GM12878 (cell line): Measurements from ENCODE around the gene PPP1R37. TPM values are rescaled to one million over a fixed set of nuclear protein-coding genes. Genes with fewer than 3 reads are reported as not detected.

Experiments used
- ASH2L ChIP-seq: fragments of 300-600, 200-600 bp; sonication (generic); IDR thresholded peaks from 2 replicates; pipeline ENCODE4 v1.6.1; 2017; ENCODE audit warnings: low read depth, mild to moderate bottlenecking, borderline replicate concordance
- BHLHE40 ChIP-seq, 2 experiments: fragments of 450-650 bp in 1 of 2; IDR thresholded peaks; 2 replicates each; pipeline ENCODE4 v1.6.1; 2011 to 2017; ENCODE audit warnings: low read depth in 2 of 2, borderline replicate concordance in 1 of 2, improper control_type of control experiment in 1 of 2, low read length in 1 of 2, mild to moderate bottlenecking in 1 of 2
- BMI1 ChIP-seq: fragments of 450-650 bp; IDR thresholded peaks from 2 replicates; pipeline ENCODE4 v1.6.1; 2016; ENCODE audit warnings: mild to moderate bottlenecking, moderate library complexity, borderline replicate concordance
- CBX5 ChIP-seq: sonication (generic); IDR thresholded peaks from 2 replicates; pipeline ENCODE4 v1.6.1; 2016; ENCODE audit warnings: low read depth, moderate library complexity, mild to moderate bottlenecking, inconsistent platforms
- CREB1 ChIP-seq: IDR thresholded peaks from 2 replicates; pipeline ENCODE4 v1.6.1; 2012; ENCODE audit warnings: low read depth, mild to moderate bottlenecking, inconsistent platforms
- IKZF1 ChIP-seq: fragments of 450-650 bp; conservative IDR thresholded peaks from 2 replicates; pipeline ENCODE4 v1.6.1; 2017; ENCODE audit warnings: antibody characterized with exemption, mild to moderate bottlenecking
- MYB ChIP-seq: fragments of 150-350 bp; IDR thresholded peaks from 2 replicates; pipeline ENCODE4 v1.6.1; 2014; ENCODE audit warnings: mild to moderate bottlenecking, low read depth, low read length, borderline replicate concordance
- NFIC ChIP-seq: IDR thresholded peaks from 2 replicates; pipeline ENCODE4 v1.6.1; 2012; ENCODE audit warnings: low read depth, mild to moderate bottlenecking, inconsistent platforms, low read length, moderate library complexity
- PAX5 ChIP-seq: IDR thresholded peaks from 2 replicates; pipeline ENCODE4 v1.6.1; 2011; ENCODE audit warnings: low read depth, low read length, borderline replicate concordance
- POU2F2 ChIP-seq: IDR thresholded peaks from 3 replicates; pipeline ENCODE4 v1.6.1; 2011; ENCODE audit warnings: low read depth, mild to moderate bottlenecking, low read length, borderline replicate concordance
- SMC3 ChIP-seq: IDR thresholded peaks from 2 replicates; pipeline ENCODE4 v1.6.1; 2011; ENCODE audit warnings: low read length, improper control_type of control experiment, borderline replicate concordance
- SP1 ChIP-seq: IDR thresholded peaks from one replicate; pipeline ENCODE4 v1.6.1; 2011; ENCODE audit warnings: low read depth, low read length
- STAT1 ChIP-seq: fragments of 450-650 bp; conservative IDR thresholded peaks from 2 replicates; pipeline ENCODE4 v1.6.1; 2014; ENCODE audit warnings: antibody characterized with exemption, mild to moderate bottlenecking
- TCF7 ChIP-seq: IDR thresholded peaks from 2 replicates; pipeline ENCODE4 v1.6.1; 2014; ENCODE audit warnings: antibody characterized with exemption, borderline replicate concordance
- ZBED1 ChIP-seq: IDR thresholded peaks from 2 replicates; pipeline ENCODE4 v1.6.1; 2016; ENCODE audit warnings: borderline replicate concordance
- ZBTB4 ChIP-seq: fragments of 450-650 bp; formaldehyde crosslinking; IDR thresholded peaks from 2 replicates; pipeline ENCODE4 v1.4.0; 2022; ENCODE audit warnings: mild to moderate bottlenecking, moderate library complexity
- polyA plus RNA-seq, 11 experiments: library from polyadenylated mRNA; depleted of rRNA in 4 of 11; unstranded in 6 of 11; stranded (reverse) in 5 of 11; fragments of >200 nt; fragmentation: Nextera tagmentation in 4 of 11; fragmentation: Illumina TruSeq in 1 of 11; extraction: Ambion mirVana in 4 of 11; extraction: Trizol in 1 of 11; gene quantifications; 1 replicate in 1 of 11; 2 replicates in 10 of 11; pipeline versions ENCODE4 v1.2.1 to v1.2.3, GENCODE V29; 2011 to 2016; ENCODE audit warnings: inconsistent platforms in 2 of 11, missing spikeins in 2 of 11, low read depth in 1 of 11
- total RNA-seq, 4 experiments: library from RNA; depleted of rRNA in 3 of 4; stranded (reverse); fragments of >200 nt in 3 of 4; fragmentation: Illumina TruSeq in 1 of 4; extraction: Trizol in 1 of 4; gene quantifications; 2 replicates each; pipeline versions ENCODE4 v1.2.1 to v1.2.3, GENCODE V29; 2013 to 2021
- TF ChIP-seq, protein P1 (sequence below): fragments of 450-650 bp; IDR thresholded peaks from 2 replicates; pipeline ENCODE4 v1.6.1; 2014; ENCODE audit warnings: mild to moderate bottlenecking
- TF ChIP-seq, protein P2 (sequence below): fragments of 450-650 bp; IDR thresholded peaks from 2 replicates; pipeline ENCODE4 v1.6.1; 2016; ENCODE audit warnings: mild to moderate bottlenecking, moderate library complexity, borderline replicate concordance
- TF ChIP-seq, protein P3 (sequence below): fragments of 450-650 bp; conservative IDR thresholded peaks from 2 replicates; pipeline ENCODE4 v1.6.1; 2017; ENCODE audit warnings: mild to moderate bottlenecking, moderate library complexity

Gene PPP1R37
- total and polyA plus RNA-seq, 10 of the 15 experiments (the other 5 are each of a cell fraction or from before 2014, with no cell fraction given): 0.09 to 21.3 (median 5.1) TPM; not detected in 1

DNA sequence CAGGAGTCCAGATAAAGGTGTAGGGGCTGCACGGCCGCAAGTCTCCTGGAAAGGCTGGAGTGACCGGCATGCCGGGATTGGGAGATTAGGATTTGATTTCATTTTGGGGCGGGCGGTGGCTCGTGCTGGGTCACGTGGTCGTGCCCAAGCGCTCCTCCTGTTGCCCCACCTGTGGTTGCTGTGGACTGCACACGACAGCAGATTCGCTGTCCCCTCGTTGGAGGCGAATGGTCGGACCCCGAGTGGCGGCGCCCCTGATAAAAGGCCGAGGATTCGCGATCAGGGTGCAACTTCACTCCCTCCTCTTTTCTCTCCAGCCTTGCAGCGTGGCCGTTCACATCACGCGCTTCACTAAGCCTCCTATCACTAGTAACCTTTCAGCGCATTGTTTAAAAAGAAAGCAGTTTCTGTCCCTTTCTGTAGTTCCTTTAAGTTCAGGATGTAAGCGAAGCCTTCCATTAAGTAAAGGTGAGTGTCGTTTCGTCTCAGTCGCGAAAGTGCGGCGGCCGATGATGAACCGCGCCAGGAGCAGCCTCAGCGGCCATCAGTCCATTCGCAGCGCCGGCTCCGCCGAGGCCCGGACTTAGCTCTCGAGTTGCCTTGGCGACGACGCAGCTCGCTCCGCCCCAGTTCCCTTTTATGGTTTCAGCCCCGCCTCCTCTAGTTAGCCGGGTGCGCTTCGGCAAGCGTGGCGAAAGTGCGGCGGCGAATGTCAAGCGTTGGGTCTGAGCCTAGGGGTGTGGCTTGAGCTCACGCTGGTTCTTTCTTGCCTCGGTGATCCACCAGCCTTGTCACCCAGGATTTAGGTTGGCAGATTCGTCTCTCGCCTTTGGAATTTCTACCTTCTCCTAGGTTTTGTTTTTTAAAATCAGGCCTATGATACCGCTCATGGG lies 1.7 kb upstream of the PPP1R37 start (continued):
- TF ChIP-seq ZBTB4: no peak
- no peak for TF ChIP-seq ASH2L
- TF ChIP-seq SMC3: no peak
- TF ChIP-seq MYB: no peak
- no peak for TF ChIP-seq STAT1
- TF ChIP-seq CBX5: no peak
- TF ChIP-seq, protein P1, sequence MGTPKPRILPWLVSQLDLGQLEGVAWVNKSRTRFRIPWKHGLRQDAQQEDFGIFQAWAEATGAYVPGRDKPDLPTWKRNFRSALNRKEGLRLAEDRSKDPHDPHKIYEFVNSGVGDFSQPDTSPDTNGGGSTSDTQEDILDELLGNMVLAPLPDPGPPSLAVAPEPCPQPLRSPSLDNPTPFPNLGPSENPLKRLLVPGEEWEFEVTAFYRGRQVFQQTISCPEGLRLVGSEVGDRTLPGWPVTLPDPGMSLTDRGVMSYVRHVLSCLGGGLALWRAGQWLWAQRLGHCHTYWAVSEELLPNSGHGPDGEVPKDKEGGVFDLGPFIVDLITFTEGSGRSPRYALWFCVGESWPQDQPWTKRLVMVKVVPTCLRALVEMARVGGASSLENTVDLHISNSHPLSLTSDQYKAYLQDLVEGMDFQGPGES: no peak
- peak; percentile 85 for TF ChIP-seq SP1
- TF ChIP-seq IKZF1: peak; percentile 59
- TF ChIP-seq ZBED1: no peak; the same call in 1 of the 2 replicates
- peak; percentile 81 for TF ChIP-seq CREB1
- TF ChIP-seq BMI1: peak; percentile 93
- TF ChIP-seq POU2F2: peak; percentile 77; the same call in 2 of the 3 replicates
- no peak for TF ChIP-seq TCF7
- TF ChIP-seq, protein P2, sequence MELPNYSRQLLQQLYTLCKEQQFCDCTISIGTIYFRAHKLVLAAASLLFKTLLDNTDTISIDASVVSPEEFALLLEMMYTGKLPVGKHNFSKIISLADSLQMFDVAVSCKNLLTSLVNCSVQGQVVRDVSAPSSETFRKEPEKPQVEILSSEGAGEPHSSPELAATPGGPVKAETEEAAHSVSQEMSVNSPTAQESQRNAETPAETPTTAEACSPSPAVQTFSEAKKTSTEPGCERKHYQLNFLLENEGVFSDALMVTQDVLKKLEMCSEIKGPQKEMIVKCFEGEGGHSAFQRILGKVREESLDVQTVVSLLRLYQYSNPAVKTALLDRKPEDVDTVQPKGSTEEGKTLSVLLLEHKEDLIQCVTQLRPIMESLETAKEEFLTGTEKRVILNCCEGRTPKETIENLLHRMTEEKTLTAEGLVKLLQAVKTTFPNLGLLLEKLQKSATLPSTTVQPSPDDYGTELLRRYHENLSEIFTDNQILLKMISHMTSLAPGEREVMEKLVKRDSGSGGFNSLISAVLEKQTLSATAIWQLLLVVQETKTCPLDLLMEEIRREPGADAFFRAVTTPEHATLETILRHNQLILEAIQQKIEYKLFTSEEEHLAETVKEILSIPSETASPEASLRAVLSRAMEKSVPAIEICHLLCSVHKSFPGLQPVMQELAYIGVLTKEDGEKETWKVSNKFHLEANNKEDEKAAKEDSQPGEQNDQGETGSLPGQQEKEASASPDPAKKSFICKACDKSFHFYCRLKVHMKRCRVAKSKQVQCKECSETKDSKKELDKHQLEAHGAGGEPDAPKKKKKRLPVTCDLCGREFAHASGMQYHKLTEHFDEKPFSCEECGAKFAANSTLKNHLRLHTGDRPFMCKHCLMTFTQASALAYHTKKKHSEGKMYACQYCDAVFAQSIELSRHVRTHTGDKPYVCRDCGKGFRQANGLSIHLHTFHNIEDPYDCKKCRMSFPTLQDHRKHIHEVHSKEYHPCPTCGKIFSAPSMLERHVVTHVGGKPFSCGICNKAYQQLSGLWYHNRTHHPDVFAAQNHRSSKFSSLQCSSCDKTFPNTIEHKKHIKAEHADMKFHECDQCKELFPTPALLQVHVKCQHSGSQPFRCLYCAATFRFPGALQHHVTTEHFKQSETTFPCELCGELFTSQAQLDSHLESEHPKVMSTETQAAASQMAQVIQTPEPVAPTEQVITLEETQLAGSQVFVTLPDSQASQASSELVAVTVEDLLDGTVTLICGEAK: peak; percentile 54; the same call in 1 of the 2 replicates
- TF ChIP-seq, protein P3, sequence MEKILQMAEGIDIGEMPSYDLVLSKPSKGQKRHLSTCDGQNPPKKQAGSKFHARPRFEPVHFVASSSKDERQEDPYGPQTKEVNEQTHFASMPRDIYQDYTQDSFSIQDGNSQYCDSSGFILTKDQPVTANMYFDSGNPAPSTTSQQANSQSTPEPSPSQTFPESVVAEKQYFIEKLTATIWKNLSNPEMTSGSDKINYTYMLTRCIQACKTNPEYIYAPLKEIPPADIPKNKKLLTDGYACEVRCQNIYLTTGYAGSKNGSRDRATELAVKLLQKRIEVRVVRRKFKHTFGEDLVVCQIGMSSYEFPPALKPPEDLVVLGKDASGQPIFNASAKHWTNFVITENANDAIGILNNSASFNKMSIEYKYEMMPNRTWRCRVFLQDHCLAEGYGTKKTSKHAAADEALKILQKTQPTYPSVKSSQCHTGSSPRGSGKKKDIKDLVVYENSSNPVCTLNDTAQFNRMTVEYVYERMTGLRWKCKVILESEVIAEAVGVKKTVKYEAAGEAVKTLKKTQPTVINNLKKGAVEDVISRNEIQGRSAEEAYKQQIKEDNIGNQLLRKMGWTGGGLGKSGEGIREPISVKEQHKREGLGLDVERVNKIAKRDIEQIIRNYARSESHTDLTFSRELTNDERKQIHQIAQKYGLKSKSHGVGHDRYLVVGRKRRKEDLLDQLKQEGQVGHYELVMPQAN: no peak
- TF ChIP-seq NFIC: no peak
- peak; percentile 51 to 66; a peak in 3 of 4 replicates for TF ChIP-seq BHLHE40 (IDR thresholded peaks at IDR 0.05; ENCODE audit: borderline replicate concordance in 1 of 2, low read depth in 2 of 2, low read length in 1 of 2)
- TF ChIP-seq PAX5: peak; percentile 67; the same call in 1 of the 2 replicates
